HG03432 (cell line): Measurements from ENCODE around the gene CALCA.

ENCODE experiments used
- ATAC-seq: cut with Tn5 transposase; IDR thresholded peaks from one replicate; pipeline ENCODE4 v1.9.1; 2021; ENCODE audit warnings: mild to moderate bottlenecking, moderate library complexity; ENCODE audit not compliant: unreplicated experiment

Gene CALCA

GRCh38 chr11:14949437-14950147 is 22.6 kb downstream of the CALCA start:
- ATAC-seq, result no peak

DNA sequence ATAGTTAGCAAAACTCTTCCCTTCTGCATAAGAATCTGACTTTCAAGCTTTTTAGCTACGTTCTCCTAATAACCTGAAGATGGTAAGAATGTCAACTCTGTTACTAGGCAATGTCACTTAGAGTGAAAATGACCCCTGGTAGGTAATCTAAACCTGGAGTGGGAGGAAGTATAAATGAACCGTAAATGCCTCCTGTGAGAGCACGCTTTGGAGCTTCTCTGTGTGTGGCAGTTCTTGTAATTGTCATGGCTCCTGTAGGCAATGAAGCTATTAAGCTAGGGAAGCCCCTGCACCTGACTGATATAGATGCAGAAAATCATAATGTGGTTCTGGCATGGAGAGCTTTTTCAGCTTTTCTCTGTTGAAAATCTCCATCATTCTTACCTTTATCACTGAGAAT is 29.4 kb downstream of the CALCA start:
- no peak for ATAC-seq

DNA sequence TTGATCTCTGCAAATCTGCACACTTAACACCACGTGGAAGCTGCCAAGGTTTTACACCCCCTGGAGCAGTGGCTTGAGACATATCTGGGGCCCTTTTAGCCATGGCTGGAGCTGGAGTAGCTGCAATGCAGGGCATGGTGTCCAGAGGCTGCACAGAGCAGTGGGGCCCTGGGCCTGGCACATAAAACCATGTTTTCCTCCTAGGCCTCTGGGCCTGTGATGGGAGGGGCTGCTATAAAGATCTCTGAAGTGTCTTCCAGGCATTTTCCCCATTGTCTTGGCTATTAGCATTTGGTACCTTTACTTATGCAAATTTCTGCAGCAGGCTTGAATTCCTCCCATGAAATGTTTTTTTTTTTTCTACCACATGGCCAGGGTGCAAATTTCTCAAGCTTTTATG is 33.2 kb downstream of the CALCA start:
- ATAC-seq, result no peak

DNA sequence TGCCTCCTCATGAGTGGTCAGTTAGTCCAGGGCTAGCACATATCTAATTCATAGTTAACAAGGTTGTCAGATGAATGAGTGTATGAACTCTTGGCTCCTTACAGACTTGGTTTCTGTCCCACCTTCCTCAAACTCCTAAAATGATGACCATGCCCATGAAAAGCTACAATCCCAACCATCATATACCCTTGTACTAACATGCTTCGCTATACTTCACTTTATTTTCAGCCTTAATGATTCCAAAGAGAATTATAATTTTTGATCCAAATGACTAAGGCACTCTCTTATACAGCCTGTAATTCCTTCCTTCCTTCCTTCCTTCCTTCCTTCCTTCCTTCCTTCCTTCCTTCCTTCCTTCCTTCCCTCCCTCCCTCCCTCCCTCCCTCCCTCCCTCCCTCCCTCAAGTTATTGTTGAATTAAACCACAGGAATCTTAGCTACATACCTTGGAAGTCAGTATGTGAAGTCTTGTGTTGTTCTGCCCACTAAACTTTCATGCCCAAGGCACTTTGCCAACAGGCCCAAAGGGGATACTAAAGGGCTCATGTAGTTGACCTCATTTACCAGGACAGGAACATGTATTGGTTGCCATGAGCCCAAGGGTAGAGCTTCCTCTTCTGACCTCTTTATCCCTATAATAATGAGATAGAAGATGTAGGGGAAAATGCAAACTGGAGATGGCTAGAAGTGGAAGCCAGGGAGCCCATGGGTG is 37.4 kb downstream of the CALCA start:
- no peak for ATAC-seq

GRCh38 chr11:14932447-14932846 is 39.7 kb downstream of the CALCA start:
- ATAC-seq, result no peak

GRCh38 chr11:14930369-14930768 is 41.8 kb downstream of the CALCA start:
- no peak for ATAC-seq

DNA sequence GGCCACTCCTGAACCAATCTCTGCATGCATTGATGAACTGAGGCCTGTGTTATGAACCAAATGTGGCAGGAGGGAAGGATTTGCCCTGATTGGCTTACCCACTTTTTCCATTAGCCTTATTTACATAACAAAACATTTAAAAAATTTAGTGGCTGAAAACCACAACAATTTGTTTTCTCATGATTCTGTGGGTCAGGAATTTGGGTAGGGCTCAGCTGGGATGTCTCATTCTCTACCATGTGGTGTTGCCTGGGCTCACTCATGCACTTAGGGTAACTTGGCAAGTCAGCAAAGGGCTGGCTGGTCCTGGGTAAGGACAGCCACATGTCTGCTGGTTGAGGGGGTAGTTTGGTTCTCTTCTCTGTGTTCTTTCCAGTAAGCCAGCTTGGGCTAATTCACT is 45.0 kb downstream of the CALCA start:
- ATAC-seq, result no peak

- ATAC-seq, result no peak
These were observed 47.8 kb downstream of the CALCA start for GRCh38 chr11:14924318-14924717.
